Prostate gland (tissue), 2 donors: Measurements from ENCODE around the gene ZFHX3. TPM values are rescaled to one million over a fixed set of nuclear protein-coding genes. Genes with fewer than 3 reads are reported as not detected.

Experiments
- DNase-seq: peaks from one replicate; pipeline ENCODE4 v3.0.0-alpha.2; 2019; ENCODE audit warnings: low spot score
- H3K27ac ChIP-seq, 2 donors: fragments of 200-600 bp; sonication (generic); 2 replicates each; pipeline ENCODE4 v1.5.1; 2017 to 2019
- H3K27me3 ChIP-seq: fragments of 200-600 bp; sonication (generic); replicated peaks from 2 replicates; pipeline ENCODE4 v1.5.1; 2019; ENCODE audit not compliant: insufficient read depth
- H3K36me3 ChIP-seq, 2 donors: fragments of 200-600 bp; sonication (generic); 1 replicate in 1 of 2; 2 replicates in 1 of 2; pipeline versions ENCODE4 v1.5.1 to v1.8.1; 2017 to 2019
- H3K4me1 ChIP-seq: fragments of 200-600 bp; sonication (generic); replicated peaks from 2 replicates; pipeline ENCODE4 v1.5.1; 2019
- H3K4me3 ChIP-seq, 2 donors: fragments of 200-600 bp; sonication (generic); 2 replicates each; pipeline ENCODE4 v1.5.1; 2017 to 2019
- H3K9me3 ChIP-seq: fragments of 200-600 bp; sonication (generic); 2 replicates; pipeline ENCODE4 v1.5.1; 2017
- POLR2A ChIP-seq: fragments of 450-650 bp; IDR thresholded peaks from one replicate; pipeline ENCODE4 v1.6.1; 2016; ENCODE audit warnings: antibody characterized with exemption, mild to moderate bottlenecking
- POLR2AphosphoS5 ChIP-seq: sonication (generic); formaldehyde crosslinking; IDR thresholded peaks from one replicate; pipeline ENCODE4 v1.6.1; 2017; ENCODE audit warnings: antibody characterized with exemption
- WGBS: methylation state at CpG from one replicate; pipeline ENCODE4 v1.1.5; 2018; 5-methylcytosine and 5-hydroxymethylcytosine counted together
- intact Hi-C: fragments of 100-400 bp; cut with DNase I; formaldehyde crosslinking; loops from one replicate; pipeline ENCODE4 v1.14.2; 2022
- total RNA-seq, 2 donors: library from RNA; depleted of rRNA; stranded (reverse); fragments of >200 nt; gene quantifications; one replicate each; pipeline ENCODE4 v1.1.0, GENCODE V29; 2016
- TF ChIP-seq, protein P1 (sequence below), 4 experiments: fragments of 200-600 bp in 2 of 4; fragments of 450-650 bp in 2 of 4; sonication (generic) in 2 of 4; IDR thresholded peaks; 1 replicate in 3 of 4; 2 replicates in 1 of 4; pipeline ENCODE4 v1.5.1; 2016 to 2019; ENCODE audit warnings: antibody characterized with exemption in 4 of 4, mild to moderate bottlenecking in 2 of 4, moderate library complexity in 2 of 4

ZFHX3 gene
- total RNA-seq, 2 donors from 2014 or later: 51.1 to 53.9 TPM

DNA sequence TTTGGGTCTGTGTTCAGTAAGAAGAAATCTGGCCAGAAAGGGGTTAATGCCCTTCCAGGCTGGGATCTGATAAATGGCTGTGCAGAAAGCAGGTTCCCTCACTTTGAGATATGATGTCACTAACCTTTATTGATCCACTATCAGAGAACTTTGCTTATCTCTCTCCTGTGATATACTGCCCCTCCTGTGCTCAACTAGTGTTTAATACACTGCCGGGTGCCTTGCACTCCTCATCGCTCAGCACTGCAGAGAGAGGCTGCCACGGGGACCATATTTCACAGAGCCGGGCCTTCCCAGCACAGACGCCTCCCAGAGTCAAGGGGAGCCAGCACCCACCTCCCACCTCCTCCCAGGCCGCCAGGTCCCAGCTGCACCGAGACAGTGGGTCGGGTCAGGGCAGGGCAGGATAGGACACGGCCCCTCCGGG lies 20.2 kb downstream of the ZFHX3 start:
- no peak for TF ChIP-seq POLR2AphosphoS5
- TF ChIP-seq, protein P1, sequence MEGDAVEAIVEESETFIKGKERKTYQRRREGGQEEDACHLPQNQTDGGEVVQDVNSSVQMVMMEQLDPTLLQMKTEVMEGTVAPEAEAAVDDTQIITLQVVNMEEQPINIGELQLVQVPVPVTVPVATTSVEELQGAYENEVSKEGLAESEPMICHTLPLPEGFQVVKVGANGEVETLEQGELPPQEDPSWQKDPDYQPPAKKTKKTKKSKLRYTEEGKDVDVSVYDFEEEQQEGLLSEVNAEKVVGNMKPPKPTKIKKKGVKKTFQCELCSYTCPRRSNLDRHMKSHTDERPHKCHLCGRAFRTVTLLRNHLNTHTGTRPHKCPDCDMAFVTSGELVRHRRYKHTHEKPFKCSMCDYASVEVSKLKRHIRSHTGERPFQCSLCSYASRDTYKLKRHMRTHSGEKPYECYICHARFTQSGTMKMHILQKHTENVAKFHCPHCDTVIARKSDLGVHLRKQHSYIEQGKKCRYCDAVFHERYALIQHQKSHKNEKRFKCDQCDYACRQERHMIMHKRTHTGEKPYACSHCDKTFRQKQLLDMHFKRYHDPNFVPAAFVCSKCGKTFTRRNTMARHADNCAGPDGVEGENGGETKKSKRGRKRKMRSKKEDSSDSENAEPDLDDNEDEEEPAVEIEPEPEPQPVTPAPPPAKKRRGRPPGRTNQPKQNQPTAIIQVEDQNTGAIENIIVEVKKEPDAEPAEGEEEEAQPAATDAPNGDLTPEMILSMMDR (IDR thresholded peaks at IDR 0.05): no peak
- no peak for TF ChIP-seq POLR2A
- no peaks in the 10 kb centered on the region for H3K36me3 ChIP-seq
- H3K27me3 ChIP-seq: no peaks in the 10 kb centered on the region
- intact Hi-C loops: no loop called here
- no peak for DNase-seq
- no peaks in the 10 kb centered on the region for H3K9me3 ChIP-seq
- no peak overlapping the region for H3K27ac ChIP-seq
- peaks cover 7% of the 10 kb centered on the region for H3K4me1 ChIP-seq
- 75% methylated on average over 10 of the region's 10 CpGs for WGBS
- no peak overlapping the region for H3K4me3 ChIP-seq

DNA sequence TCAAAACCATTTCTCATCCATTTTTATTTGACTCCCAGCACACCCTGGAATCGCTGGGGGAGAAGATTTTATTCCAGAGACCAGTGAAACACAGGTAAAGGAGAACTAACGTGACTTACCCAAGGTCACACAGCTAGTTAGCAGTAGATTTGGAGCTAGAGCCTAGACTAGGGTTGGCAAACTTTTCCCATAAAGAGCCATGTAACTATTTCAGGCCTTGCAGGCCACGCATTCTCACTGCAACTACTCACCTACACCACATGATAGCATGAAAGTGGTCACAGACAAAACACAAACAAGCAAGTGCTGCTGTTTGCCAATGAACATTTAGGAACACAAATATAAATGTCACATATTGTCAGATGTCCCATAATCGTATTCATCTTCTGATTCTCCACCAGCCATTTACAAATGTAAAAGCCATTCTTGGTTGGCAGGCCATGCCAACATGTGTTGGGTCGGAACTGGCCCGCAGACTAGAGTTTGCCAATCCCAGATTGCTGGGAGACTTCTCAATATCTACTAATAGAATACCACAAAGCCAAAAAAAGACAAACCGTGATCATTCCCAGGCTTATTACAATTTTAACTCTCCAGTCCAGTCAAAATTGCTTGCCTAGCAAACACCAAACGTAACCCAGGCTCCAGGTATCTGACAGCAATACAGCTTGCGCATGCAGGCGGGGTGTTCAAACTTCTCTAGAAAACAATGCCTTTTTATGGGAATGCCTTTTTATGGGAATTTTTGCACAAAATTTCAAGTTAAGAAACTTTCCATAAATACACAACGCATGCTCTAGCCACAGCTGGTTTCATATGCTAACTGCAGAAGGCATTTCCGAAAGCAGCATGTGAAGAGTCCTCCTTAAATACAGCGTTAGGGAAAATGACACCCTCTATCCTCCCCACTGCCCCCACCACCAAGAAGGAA lies 20.9 kb downstream of the ZFHX3 start:
- WGBS: 88% methylated on average over 13 of the region's 13 CpGs
- H3K27ac ChIP-seq: peak overlapping the region in 1 of 2 donors; percentile 24
- no peak for DNase-seq
- H3K4me1 ChIP-seq: peaks cover 6% of the 10 kb centered on the region
- H3K36me3 ChIP-seq: no peaks in the 10 kb centered on the region
- H3K27me3 ChIP-seq: no peaks in the 10 kb centered on the region
- intact Hi-C loops: no loop called here
- H3K9me3 ChIP-seq: no peaks in the 10 kb centered on the region
- H3K4me3 ChIP-seq: no peak overlapping the region
- TF ChIP-seq, protein P1 (IDR thresholded peaks at IDR 0.05): no peak
- no peak for TF ChIP-seq POLR2A
- TF ChIP-seq POLR2AphosphoS5: no peak

DNA sequence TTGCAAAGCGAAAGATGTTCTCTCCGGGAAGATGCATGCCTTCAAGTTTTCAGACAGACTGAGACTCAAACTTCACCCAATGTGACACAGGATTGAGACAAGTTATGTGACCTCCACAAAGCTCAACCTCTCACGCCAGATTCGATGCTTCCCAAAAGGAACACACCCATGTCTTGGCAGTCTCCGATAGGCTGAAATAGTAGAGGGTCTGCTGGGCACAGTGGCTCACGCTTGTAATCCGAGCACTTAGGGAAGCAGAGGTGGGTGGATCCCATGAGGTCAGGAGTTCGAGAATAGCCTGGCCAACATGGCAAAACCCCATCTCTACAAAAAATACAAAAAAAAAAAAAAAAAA lies 22.1 kb downstream of the ZFHX3 start:
- DNase-seq: no peak
- Histone ChIP-seq H3K27ac (peak overlapping the region; percentile 50 to 60), H3K27me3 (no peaks in the 10 kb centered on the region), H3K4me3 (no peak overlapping the region), H3K4me1 (peaks cover 6% of the 10 kb centered on the region), H3K9me3 (no peaks in the 10 kb centered on the region), H3K36me3 (no peaks in the 10 kb centered on the region)
- intact Hi-C loops: no loop called here
- TF ChIP-seq POLR2AphosphoS5 (no peak), POLR2A (no peak)
- TF ChIP-seq, protein P1 (IDR thresholded peaks at IDR 0.05): no peak
- whole genome bisulfite sequencing: 17% methylated on average over 8 of the region's 8 CpGs

DNA sequence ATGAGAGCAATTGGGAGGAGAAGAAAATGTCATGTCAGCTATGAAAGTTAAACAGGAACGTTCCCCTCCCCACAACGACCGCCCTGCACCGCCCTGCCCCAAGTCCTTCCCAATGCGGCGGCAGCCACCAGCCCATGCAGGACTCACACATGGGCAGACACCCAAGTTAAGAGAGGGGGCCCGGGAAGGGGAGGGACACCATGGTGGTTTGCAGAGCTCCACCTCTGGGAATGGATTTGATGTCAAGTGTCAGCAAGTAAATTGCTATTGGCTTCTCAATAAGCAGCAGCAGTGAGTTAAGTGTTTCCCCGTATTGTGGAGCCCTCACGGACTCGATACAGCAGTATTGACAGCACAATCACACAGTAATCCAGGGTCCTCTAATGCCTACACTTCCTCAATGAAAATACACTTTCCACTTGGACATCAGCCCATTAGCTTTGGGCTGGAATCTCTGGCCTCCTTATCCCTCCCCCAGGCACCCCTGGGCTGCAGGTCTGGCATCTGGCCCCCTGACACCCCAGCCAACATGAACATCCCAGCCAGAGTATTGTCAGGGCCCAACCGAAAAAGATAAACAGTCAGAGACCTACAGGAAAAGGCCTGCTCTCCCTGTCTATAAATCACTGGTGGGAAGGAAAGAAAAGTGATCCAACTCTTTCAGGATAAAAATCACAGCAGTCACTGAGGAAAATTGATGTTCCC lies 22.6 kb downstream of the ZFHX3 start:
- intact Hi-C loops: no loop called here
- DNase-seq: no peak
- H3K9me3 ChIP-seq: no peaks in the 10 kb centered on the region
- no peaks in the 10 kb centered on the region for H3K27me3 ChIP-seq
- 16% methylated on average over 11 of the region's 11 CpGs for WGBS
- TF ChIP-seq, protein P1 (IDR thresholded peaks at IDR 0.05): no peak
- TF ChIP-seq POLR2AphosphoS5: peak; percentile 75
- TF ChIP-seq POLR2A: no peak
- H3K27ac ChIP-seq: peak overlapping the region; percentile 50 to 60
- no peaks in the 10 kb centered on the region for H3K36me3 ChIP-seq
- H3K4me3 ChIP-seq: no peak overlapping the region
- peaks cover 6% of the 10 kb centered on the region for H3K4me1 ChIP-seq
